Heart left ventricle (tissue), 13 donors: ENCODE measurements around the gene HDLBP.
"Not testable (repeated sequence)": the region's sequence is repeated elsewhere in the genome, so short reads cannot be mapped to it uniquely, and the experiment has no call there.

Source experiments
- CTCF ChIP-seq, 12 donors: fragments of 200-600 bp; sonication (generic) in 4 of 12; IDR thresholded peaks; one replicate each; pipeline versions ENCODE4 v1.5.0 to v1.8.0; 2018 to 2022; ENCODE audit warnings: antibody characterized with exemption in 12 of 12, mild to moderate bottlenecking in 5 of 12
- POLR2A ChIP-seq, 2 donors: fragments of 450-650 bp; IDR thresholded peaks; one replicate each; pipeline ENCODE4 v1.6.1; 2017; ENCODE audit warnings: antibody characterized with exemption in 2 of 2, mild to moderate bottlenecking in 2 of 2, moderate library complexity in 2 of 2
- donor health status: ischemic (EF 13 %, LVEDD 7.1; RV severe dilation, severe dysfunction).
- donor health status: DM: no; HTN: yes; CAD: no.
- donor health status: DM: no; HTN: no; CAD: no.
- donor health status: ischemic (EF 25% LVEDD 6.9; RV normal size, moderate dysfunction).
- donor health status: ischemic (EF 25% LVEDD 5.7; RV mildly dilated, moderate dysfunction).
- donor health status: ischemic (EF 35%, LVEDD 5.7; RV mildly dilated, moderate dysfunction).
- donor health status: nonischemic (EF 11% LVEDD 7.7; RV severe dilation, severe dysfunction).
- donor health status: DM: yes; HTN: yes; CAD: no.
- donor health status: PGD.
- donor health status: ischemic (EF 29% LVEDD 5.4; RV normal size, mild dysfunction).
- donor health status: nonischemic (EF 23%, LVEDD 6.1; RV moderate dilation, normal function).

- TF ChIP-seq CTCF, POLR2A (IDR thresholded peaks at IDR 0.05): not testable (repeated sequence)
Measured at GRCh38 chr2:241318830-241319229, 3.4 kb upstream of the HDLBP start.
